ENCODE data around the gene PRIMPOL. TPM values are rescaled to one million over a fixed set of nuclear protein-coding genes. Genes with fewer than 3 reads are reported as not detected.

Gene PRIMPOL
- total and polyA plus RNA-seq, 2 donors (not counting 1 experiment from before 2014, with no cell fraction given), result 11.5 to 22.3 TPM

DNA sequence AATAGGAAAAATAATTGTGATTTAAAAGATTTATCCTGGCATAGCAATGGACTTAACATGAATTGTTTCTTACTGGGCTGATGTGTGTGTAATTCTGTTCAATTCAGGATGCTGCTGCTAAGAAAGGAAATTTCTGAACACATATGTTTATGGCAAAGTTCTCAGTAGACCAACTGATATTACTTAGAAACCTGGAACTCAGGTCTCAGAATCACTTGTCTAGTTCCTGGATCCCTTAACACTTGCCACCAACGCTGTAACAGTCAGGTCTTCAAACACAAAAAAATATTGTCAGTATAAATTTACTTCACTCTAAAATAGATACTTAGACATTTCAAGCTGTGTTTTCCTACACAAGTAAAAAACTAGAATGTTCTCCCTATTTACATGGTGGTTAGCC lies 5.8 kb upstream of the PRIMPOL start:
- Histone ChIP-seq H3K36me3 (ENCODE audit: control insufficient read depth, insufficient read depth, low read length) (peaks cover 3% of the 10 kb centered on the region), H3K27ac (ENCODE audit: insufficient read depth, low read length) (no peak overlapping the region)

DNA sequence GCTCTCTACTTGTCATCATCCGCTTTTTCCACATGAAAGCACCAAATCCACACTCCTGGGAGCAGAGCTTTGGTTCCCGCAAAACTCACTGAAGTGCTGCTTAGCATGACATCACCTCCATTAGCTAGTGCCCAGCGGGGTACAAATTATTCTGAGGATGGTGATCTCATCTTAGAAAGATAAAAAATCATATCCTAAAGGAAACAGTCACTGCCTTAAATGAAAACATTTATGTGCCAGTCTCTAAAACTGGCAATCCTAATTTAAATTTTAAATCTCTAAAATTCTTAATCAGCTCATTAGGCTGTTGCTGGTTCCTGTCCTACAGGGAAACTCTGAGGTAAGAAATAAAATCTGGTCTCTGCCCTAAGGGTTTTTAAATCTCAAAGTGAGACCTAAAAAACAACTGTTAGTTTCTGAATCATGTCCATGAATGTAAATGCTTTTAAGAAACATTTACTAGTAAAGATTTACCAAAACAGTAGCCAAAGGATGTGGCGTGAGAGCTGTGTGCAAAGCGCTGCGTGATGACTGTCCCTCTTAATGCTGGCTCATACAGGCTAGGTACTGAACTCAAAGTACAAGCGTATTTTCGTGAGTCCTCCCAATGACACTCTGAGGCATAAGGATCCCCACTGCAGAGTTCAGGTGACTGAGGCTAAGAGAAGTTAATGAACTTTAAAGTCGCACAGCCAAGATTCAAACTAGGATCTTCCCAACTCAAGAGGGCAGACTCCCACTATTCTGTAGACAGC lies 4.8 kb upstream of the PRIMPOL start:
- TF ChIP-seq EZH2 (IDR thresholded peaks at IDR 0.05; ENCODE audit: low read length, missing control alignments), result no peak
- TF ChIP-seq, protein P1, sequence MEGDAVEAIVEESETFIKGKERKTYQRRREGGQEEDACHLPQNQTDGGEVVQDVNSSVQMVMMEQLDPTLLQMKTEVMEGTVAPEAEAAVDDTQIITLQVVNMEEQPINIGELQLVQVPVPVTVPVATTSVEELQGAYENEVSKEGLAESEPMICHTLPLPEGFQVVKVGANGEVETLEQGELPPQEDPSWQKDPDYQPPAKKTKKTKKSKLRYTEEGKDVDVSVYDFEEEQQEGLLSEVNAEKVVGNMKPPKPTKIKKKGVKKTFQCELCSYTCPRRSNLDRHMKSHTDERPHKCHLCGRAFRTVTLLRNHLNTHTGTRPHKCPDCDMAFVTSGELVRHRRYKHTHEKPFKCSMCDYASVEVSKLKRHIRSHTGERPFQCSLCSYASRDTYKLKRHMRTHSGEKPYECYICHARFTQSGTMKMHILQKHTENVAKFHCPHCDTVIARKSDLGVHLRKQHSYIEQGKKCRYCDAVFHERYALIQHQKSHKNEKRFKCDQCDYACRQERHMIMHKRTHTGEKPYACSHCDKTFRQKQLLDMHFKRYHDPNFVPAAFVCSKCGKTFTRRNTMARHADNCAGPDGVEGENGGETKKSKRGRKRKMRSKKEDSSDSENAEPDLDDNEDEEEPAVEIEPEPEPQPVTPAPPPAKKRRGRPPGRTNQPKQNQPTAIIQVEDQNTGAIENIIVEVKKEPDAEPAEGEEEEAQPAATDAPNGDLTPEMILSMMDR (conservative IDR thresholded peaks at IDR 0.05 in 1 of 2, IDR thresholded peaks at IDR 0.05 in 1 of 2; ENCODE audit: low read depth in 1 of 2, low read length in 2 of 2), result no peak
- H3K36me3 ChIP-seq (ENCODE audit: control insufficient read depth, insufficient read depth, low read length), result peaks cover 3% of the 10 kb centered on the region

More for the DNA sequence above, 5.8 kb upstream of the PRIMPOL start:
- no peak overlapping the region for H3K9ac ChIP-seq (ENCODE audit: insufficient read depth, low read length)
- H4K20me1 ChIP-seq (ENCODE audit: control insufficient read depth, extremely low read depth, insufficient read depth, low read length), result no peaks in the 10 kb centered on the region
- TF ChIP-seq, protein P1 (conservative IDR thresholded peaks at IDR 0.05 in 1 of 2, IDR thresholded peaks at IDR 0.05 in 1 of 2; ENCODE audit: low read depth in 1 of 2, low read length in 2 of 2), result no peak
- no peak for TF ChIP-seq EZH2 (IDR thresholded peaks at IDR 0.05; ENCODE audit: low read length, missing control alignments)
- no peaks in the 10 kb centered on the region for H3K9me3 ChIP-seq (ENCODE audit: control insufficient read depth, insufficient read depth, low read depth, low read length)
- DNase-seq (ENCODE audit: low read depth in 2 of 2), result no peak
- H3K79me2 ChIP-seq (ENCODE audit: control insufficient read depth, insufficient read depth, low read length), result peaks cover 75% of the 10 kb centered on the region
- H3K4me3 ChIP-seq (replicated peaks in 1 of 4; ENCODE audit: control extremely low read depth in 1 of 4, insufficient read depth in 1 of 4, low read depth in 3 of 4, low read length in 4 of 4), result no peak overlapping the region
- no peaks in the 10 kb centered on the region for H3K27me3 ChIP-seq (ENCODE audit: control insufficient read depth, insufficient read depth, low read length)
- peaks cover 5% of the 10 kb centered on the region for H3K4me1 ChIP-seq (ENCODE audit: control insufficient read depth, extremely low read depth, insufficient read depth, low read length)
- H2AFZ ChIP-seq (ENCODE audit: low read length), result no peak overlapping the region
- no peak overlapping the region for H3K4me2 ChIP-seq (ENCODE audit: extremely low read depth, insufficient read depth, low read length)

DNA sequence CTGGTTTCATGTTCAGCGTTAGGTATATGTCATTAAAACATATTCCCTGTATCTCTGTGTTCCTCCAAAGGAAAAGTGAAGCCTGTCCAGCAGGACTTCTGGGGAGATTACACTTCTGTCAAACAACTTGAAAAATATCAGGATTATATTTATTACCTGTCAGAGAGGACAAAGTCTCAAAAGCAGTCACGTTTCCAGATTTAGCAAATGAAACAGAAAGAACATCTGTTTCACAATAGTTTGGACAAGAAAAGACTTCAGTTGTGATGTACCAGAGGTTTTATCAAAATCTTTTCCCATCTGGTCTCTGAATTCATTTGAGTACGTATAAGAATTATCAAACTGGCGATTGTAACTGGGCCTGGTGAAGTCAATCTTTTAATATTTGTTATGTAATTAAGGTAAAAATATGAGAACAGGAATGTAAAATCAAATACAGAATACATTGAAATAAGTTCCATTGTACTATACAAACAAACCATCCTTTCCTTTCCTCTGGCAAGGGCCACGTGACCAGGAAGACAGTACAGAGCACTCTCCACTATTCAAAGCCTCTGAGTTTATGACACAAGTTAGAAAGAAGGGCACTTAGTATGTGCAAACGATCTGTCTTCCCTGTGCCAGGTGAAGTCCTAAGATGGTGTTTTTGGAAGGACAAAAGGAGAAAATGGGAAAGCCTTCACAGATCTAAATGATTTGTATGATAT lies 3.5 kb upstream of the PRIMPOL start:
- H3K4me1 ChIP-seq (ENCODE audit: control insufficient read depth, extremely low read depth, insufficient read depth, low read length), result peaks cover 11% of the 10 kb centered on the region
- no peak for TF ChIP-seq EZH2 (IDR thresholded peaks at IDR 0.05; ENCODE audit: low read length, missing control alignments)
- TF ChIP-seq, protein P1 (conservative IDR thresholded peaks at IDR 0.05 in 1 of 2, IDR thresholded peaks at IDR 0.05 in 1 of 2; ENCODE audit: low read depth in 1 of 2, low read length in 2 of 2), result no peak
- H3K27ac ChIP-seq (ENCODE audit: insufficient read depth, low read length), result no peak overlapping the region
- DNase-seq (ENCODE audit: low read depth in 2 of 2), result no peak
- no peaks in the 10 kb centered on the region for H3K9me3 ChIP-seq (ENCODE audit: control insufficient read depth, insufficient read depth, low read depth, low read length)
- H3K79me2 ChIP-seq (ENCODE audit: control insufficient read depth, insufficient read depth, low read length), result peaks cover 68% of the 10 kb centered on the region
- no peaks in the 10 kb centered on the region for H4K20me1 ChIP-seq (ENCODE audit: control insufficient read depth, extremely low read depth, insufficient read depth, low read length)
- peaks cover 2% of the 10 kb centered on the region for H3K36me3 ChIP-seq (ENCODE audit: control insufficient read depth, insufficient read depth, low read length)
- H3K4me2 ChIP-seq (ENCODE audit: extremely low read depth, insufficient read depth, low read length), result no peak overlapping the region
- H3K27me3 ChIP-seq (ENCODE audit: control insufficient read depth, insufficient read depth, low read length), result no peaks in the 10 kb centered on the region
- no peak overlapping the region for H3K4me3 ChIP-seq (replicated peaks in 1 of 4; ENCODE audit: control extremely low read depth in 1 of 4, insufficient read depth in 1 of 4, low read depth in 3 of 4, low read length in 4 of 4)
- no peak overlapping the region for H2AFZ ChIP-seq (ENCODE audit: low read length)
- no peak overlapping the region for H3K9ac ChIP-seq (ENCODE audit: insufficient read depth, low read length)

More for the DNA sequence above, 4.8 kb upstream of the PRIMPOL start:
- Histone ChIP-seq H4K20me1 (ENCODE audit: control insufficient read depth, extremely low read depth, insufficient read depth, low read length) (no peaks in the 10 kb centered on the region), H3K4me3 (replicated peaks in 1 of 4; ENCODE audit: control extremely low read depth in 1 of 4, insufficient read depth in 1 of 4, low read depth in 3 of 4, low read length in 4 of 4) (no peak overlapping the region), H2AFZ (ENCODE audit: low read length) (no peak overlapping the region), H3K4me2 (ENCODE audit: extremely low read depth, insufficient read depth, low read length) (no peak overlapping the region), H3K79me2 (ENCODE audit: control insufficient read depth, insufficient read depth, low read length) (peaks cover 70% of the 10 kb centered on the region), H3K4me1 (ENCODE audit: control insufficient read depth, extremely low read depth, insufficient read depth, low read length) (peaks cover 5% of the 10 kb centered on the region), H3K9me3 (ENCODE audit: control insufficient read depth, insufficient read depth, low read depth, low read length) (no peaks in the 10 kb centered on the region), H3K27ac (ENCODE audit: insufficient read depth, low read length) (no peak overlapping the region), H3K9ac (ENCODE audit: insufficient read depth, low read length) (no peak overlapping the region), H3K27me3 (ENCODE audit: control insufficient read depth, insufficient read depth, low read length) (no peaks in the 10 kb centered on the region)
- DNase-seq (ENCODE audit: low read depth in 2 of 2), result peak in 1 of 2 donors; percentile 48

Measured in fibroblast of lung (primary cell).